Lower lobe of right lung (tissue), 2 donors: ENCODE measurements around the gene SRL. TPM values are rescaled to one million over a fixed set of nuclear protein-coding genes. Genes with fewer than 3 reads are reported as not detected.

Experiments
- ATAC-seq, 2 donors: fragments of 200-7000 bp; cut with Tn5 transposase; one replicate each; pipeline ENCODE4 v1.9.1; 2020 to 2022; ENCODE audit warnings: mild to moderate bottlenecking in 2 of 2, moderate library complexity in 2 of 2
- DNase-seq: peaks from one replicate; pipeline ENCODE4 v3.0.0-alpha.2; 2020
- H3K27ac ChIP-seq: fragments of 200-600 bp; one replicate; pipeline ENCODE4 v1.8.0; 2022
- H3K27me3 ChIP-seq: fragments of 200-600 bp; one replicate; pipeline ENCODE4 v1.8.0; 2022; ENCODE audit warnings: low read depth
- H3K36me3 ChIP-seq: fragments of 200-600 bp; one replicate; pipeline ENCODE4 v1.8.0; 2022; ENCODE audit warnings: mild to moderate bottlenecking
- H3K4me1 ChIP-seq: fragments of 200-600 bp; one replicate; pipeline ENCODE4 v1.8.0; 2022
- H3K4me3 ChIP-seq: fragments of 200-600 bp; one replicate; pipeline ENCODE4 v1.8.0; 2022; ENCODE audit warnings: mild to moderate bottlenecking
- H3K9me3 ChIP-seq: fragments of 200-600 bp; one replicate; pipeline ENCODE4 v1.8.0; 2022
- intact Hi-C: fragments of 100-400 bp; cut with DNase I; formaldehyde crosslinking; loops from one replicate; pipeline ENCODE4 v1.11.0; 2022
- total RNA-seq: library from RNA; stranded (reverse); fragmentation: NEBNext Ultra II Directional; extraction: Animal tissue kit (Norgen Biotek cat#: 25700); gene quantifications from one replicate; pipeline ENCODE4 v1.2.1, GENCODE V29; 2021
- TF ChIP-seq, protein P1 (sequence below): fragments of 200-600 bp; IDR thresholded peaks from one replicate; pipeline ENCODE4 v1.8.0; 2022; ENCODE audit warnings: antibody characterized with exemption, mild to moderate bottlenecking
- donor health status: DM: no; HTN: yes; CAD: no; lungs with severe emphysema.

The SRL gene
- total RNA-seq, 1 donor from 2014 or later: 1.4 TPM

DNA sequence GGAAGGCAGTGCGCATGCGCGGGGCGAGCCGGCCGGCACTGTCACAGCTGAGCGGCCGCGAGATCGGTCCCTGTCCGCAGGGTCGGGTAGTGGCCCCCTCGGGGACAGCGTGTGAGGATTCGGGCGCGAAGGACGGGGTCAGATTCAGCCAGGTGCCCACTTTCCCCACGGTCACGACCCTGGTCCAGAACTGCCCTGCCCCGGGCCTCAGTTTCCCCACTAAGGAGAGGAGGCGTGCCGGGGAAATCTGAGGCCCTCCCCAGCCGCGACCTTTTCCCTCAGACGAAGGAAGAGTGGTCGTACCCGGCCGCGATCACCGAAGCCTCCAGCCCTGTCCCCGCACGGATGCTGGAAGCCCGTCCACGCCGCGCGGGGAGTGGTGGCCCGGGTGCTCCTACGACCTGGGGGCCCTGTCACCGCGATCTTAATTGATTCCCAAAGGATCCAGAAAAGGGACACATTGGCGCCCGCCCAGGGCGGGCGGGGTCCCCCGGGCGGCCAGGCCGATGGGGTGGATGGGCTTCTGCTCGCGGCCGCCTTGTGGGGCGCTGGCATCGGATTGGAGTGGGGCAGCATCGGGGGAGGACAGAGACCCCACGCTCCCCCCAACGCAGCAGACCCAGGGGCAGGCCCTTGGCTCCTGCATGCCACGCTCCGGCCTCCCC, 57.7 kb downstream of the SRL start:
- peak overlapping the region; percentile 98 for H3K27ac ChIP-seq
- TF ChIP-seq, protein P1, sequence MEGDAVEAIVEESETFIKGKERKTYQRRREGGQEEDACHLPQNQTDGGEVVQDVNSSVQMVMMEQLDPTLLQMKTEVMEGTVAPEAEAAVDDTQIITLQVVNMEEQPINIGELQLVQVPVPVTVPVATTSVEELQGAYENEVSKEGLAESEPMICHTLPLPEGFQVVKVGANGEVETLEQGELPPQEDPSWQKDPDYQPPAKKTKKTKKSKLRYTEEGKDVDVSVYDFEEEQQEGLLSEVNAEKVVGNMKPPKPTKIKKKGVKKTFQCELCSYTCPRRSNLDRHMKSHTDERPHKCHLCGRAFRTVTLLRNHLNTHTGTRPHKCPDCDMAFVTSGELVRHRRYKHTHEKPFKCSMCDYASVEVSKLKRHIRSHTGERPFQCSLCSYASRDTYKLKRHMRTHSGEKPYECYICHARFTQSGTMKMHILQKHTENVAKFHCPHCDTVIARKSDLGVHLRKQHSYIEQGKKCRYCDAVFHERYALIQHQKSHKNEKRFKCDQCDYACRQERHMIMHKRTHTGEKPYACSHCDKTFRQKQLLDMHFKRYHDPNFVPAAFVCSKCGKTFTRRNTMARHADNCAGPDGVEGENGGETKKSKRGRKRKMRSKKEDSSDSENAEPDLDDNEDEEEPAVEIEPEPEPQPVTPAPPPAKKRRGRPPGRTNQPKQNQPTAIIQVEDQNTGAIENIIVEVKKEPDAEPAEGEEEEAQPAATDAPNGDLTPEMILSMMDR: no peak
- H3K27me3 ChIP-seq: no peaks in the 10 kb centered on the region
- no peaks in the 10 kb centered on the region for H3K9me3 ChIP-seq
- intact Hi-C loops: no loop called here
- DNase-seq (no peak), ATAC-seq (peak in 1 of 2 donors; percentile 0)
- no peaks in the 10 kb centered on the region for H3K36me3 ChIP-seq
- H3K4me1 ChIP-seq: peaks cover 11% of the 10 kb centered on the region
- H3K4me3 ChIP-seq: peak overlapping the region; percentile 76

DNA sequence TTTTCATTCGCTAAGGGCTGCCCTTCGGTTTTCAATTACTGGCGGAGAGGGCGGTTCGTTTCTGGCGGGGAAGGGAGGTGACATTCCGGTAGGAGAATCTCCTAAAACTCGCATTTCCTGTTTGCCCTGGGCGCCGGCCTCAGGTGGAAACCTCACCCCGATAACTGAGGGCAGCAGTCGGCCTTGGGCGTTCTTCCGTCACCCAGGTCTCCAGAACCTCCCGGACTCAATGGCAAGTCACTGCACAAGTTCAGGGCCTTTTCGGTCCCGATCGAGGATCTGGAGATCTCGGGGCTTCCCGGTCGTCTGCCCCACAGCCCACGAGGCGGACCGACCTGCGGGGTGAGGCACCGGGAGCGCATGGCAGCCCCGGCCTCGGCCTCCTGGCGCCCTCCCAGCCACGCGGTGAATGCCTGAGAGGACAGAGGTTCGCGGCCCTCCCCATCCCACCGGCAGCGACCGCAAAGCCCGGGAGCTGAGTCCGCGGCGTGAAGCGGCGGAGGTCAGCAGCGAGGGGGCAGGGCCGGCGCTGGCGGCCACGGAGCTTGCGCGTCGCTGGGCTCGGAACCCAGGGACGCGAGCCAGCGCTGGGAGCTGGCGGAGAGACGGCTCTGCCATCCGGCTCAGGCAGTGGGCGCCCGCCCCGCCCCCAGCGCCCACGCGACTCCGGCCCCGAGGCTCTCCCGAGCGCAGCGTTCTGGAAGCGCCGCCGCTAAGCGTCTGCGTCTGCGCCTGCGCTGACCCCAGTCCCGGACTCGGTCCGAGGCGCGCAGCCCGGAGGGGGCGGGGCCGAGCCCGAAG, 58.4 kb downstream of the SRL start:
- H3K9me3 ChIP-seq: no peaks in the 10 kb centered on the region
- peaks cover 15% of the 10 kb centered on the region for H3K4me1 ChIP-seq
- ATAC-seq: peak; percentile 97 to 98
- no peaks in the 10 kb centered on the region for H3K27me3 ChIP-seq
- TF ChIP-seq, protein P1: peak; percentile 10
- peak overlapping the region; percentile 76 for H3K4me3 ChIP-seq
- H3K27ac ChIP-seq: peak overlapping the region; percentile 98
- H3K36me3 ChIP-seq: no peaks in the 10 kb centered on the region
- peak; percentile 94 for DNase-seq
- intact Hi-C loops: no loop called here

DNA sequence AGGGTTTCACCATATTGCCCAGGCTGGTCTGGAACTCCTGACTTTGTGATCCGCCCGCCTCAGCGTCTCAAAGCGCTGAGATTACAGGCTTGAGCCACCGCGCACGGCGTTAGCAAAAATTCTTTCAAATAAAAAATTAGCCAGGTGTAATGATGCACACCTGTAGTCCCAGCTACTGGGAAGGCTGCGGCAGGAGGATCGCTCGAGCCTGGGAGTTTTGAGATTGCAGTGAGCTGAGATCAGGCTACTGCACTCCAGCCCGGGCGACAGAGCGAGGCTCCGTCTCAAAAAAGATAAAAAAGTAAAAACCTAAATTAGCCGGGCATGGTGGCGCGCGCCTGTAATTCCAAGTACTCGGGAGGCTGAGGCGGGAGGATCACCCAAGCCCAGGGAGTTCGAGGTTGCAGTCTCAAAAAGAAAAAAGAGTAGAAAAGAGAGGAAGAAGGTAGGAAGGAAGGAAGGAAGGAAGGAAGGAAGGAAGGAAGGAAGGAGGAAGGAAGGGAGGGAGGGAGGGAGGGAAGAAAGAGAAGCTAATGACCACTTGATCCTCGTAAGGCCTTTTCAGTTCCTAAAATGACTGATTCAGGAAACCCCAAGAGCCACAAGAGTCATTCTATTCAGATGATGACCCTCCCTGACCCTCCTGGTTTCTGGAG, 59.2 kb downstream of the SRL start:
- Histone ChIP-seq H3K27ac (peak overlapping the region; percentile 98), H3K9me3 (no peaks in the 10 kb centered on the region), H3K4me1 (peaks cover 15% of the 10 kb centered on the region), H3K4me3 (peak overlapping the region; percentile 76), H3K36me3 (no peaks in the 10 kb centered on the region), H3K27me3 (no peaks in the 10 kb centered on the region)
- TF ChIP-seq, protein P1: no peak
- ATAC-seq (no peak), DNase-seq (no peak)
- intact Hi-C loops: no loop called here

DNA sequence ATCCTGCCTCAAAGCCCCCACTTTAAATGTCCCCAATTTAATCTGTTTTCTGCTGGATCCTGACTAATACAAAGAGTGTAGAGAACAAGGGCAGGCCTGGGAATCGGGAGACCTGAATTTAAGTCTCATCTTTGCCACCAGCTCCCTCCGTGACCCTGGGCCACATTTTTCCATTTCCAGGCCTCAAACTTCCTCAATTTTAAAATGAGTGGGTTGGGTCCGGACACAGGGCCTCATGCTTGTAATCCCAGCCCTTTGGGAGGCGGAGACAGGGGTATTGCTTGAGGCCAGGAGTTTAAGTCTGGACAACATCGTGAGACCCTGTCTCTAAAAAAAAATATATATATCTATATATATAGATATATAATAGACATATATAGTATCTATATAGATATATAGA, 61.4 kb downstream of the SRL start:
- Histone ChIP-seq H3K9me3 (no peaks in the 10 kb centered on the region), H3K4me3 (no peak overlapping the region), H3K4me1 (peaks cover 15% of the 10 kb centered on the region), H3K36me3 (no peaks in the 10 kb centered on the region), H3K27me3 (no peaks in the 10 kb centered on the region), H3K27ac (no peak overlapping the region)
- intact Hi-C loops: no loop called here
- ATAC-seq (no peak), DNase-seq (no peak)
- TF ChIP-seq, protein P1: no peak

DNA sequence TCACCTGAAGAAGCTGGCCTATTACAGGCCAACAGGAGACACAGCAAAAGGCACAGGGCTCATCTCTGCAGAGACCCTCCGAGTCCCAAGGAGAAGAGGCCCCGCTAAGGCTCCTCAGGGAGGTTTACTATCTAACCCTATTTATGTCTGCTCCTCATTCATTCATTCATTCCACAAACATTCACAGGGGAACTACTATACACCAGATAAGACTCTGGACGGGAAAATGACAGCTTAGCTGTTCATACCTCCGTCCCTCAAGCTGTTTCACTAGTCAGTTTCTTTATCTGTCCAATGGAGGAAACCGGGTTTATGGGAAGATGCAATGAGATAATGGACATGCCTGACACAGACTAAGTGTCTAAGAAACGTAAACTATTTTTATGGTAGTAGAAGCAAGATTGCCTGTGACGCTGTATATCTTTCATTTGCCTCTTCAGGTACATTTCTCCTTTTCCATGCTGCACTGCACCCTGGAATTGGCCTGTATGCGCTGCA, 62.1 kb downstream of the SRL start:
- Histone ChIP-seq H3K4me1 (peaks cover 15% of the 10 kb centered on the region), H3K9me3 (no peaks in the 10 kb centered on the region), H3K36me3 (no peaks in the 10 kb centered on the region), H3K27me3 (no peaks in the 10 kb centered on the region), H3K4me3 (no peak overlapping the region), H3K27ac (no peak overlapping the region)
- ATAC-seq: no peak
- intact Hi-C loops: no loop called here
- TF ChIP-seq, protein P1: no peak
- DNase-seq: no peak
